GM21576 (cell line): ENCODE data around the gene RTN4R.
"Not testable (repeated sequence)": the region's sequence is repeated elsewhere in the genome, so short reads cannot be mapped to it uniquely, and the experiment has no call there.

Source experiments
- ATAC-seq: cut with Tn5 transposase; IDR thresholded peaks from one replicate; pipeline ENCODE4 v1.9.1; 2021; ENCODE audit warnings: mild to moderate bottlenecking, moderate library complexity; ENCODE audit not compliant: unreplicated experiment

RTN4R gene

GRCh38 chr22:20272700-20273099 lies 4.6 kb upstream of the RTN4R start:
- no peak for ATAC-seq

GRCh38 chr22:20272174-20272573 lies 4.1 kb upstream of the RTN4R start:
- ATAC-seq, result no peak

DNA sequence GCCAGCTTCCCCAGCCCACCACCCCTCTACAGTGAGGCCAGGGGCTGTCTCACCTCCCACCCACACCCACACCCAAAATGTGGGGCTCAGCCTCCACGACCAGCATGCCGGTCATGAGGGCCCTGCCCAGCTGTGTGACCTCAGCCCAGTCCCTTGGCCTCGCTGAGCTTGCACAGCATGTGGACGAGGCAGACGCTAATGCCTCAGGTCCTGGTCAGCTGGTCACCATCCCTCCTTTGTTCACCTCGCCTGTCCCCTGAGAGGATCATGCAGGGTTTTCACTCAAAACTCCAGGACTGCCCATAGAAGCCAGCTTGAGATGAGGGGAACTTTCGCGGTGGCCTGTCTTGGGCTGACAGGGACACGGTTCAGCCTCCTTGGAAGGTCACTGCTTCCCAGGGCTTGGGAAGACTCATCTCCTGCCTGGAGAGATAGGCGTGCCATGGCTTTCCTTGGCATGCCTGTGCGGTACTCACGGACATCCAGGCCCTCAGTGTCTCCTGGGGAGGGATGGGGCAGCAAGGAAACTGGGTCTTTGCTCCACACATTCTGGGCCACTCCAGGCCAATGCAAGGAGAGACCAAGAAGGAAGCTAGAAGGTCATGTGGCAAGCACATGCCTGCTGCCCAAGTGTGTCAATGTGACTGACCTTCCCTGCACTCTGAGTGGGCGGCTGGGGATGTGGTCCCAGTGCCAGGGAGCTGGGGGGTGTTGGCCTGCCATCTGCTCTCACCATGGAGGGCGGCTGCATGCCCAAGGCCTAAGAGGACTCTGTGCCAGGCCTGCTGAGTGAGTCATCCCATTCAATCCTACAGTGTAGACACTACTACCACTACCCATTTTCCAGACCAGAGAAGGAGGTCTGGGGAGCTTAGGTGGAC lies 3.2 kb upstream of the RTN4R start:
- no peak for ATAC-seq

- ATAC-seq, result not testable (repeated sequence)
Measured at GRCh38 chr22:20270190-20271113, 2.3 kb upstream of the RTN4R start.

DNA sequence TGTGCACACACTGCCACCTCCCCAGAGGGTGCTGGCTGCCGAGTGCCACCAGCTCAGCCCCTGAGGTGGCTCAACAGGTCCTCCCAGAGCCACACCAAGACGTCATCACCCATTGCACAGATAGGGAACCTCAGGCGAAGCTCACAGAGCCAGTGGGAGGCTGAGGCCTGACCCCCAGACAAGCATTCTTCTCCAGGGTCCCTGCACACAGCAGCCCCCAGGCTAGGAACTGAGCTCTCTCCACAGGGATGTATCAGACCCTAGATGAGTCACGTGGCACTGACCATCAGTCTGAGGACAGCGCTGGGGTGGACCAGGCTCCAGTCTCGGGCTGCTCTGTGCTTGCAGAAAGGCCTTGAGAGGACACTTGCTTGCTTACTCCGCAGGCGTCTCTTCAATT lies 1.6 kb upstream of the RTN4R start:
- ATAC-seq, result not testable (repeated sequence)

- ATAC-seq, result not testable (repeated sequence)
Measured at GRCh38 chr22:20269201-20269600, 1.1 kb upstream of the RTN4R start.

DNA sequence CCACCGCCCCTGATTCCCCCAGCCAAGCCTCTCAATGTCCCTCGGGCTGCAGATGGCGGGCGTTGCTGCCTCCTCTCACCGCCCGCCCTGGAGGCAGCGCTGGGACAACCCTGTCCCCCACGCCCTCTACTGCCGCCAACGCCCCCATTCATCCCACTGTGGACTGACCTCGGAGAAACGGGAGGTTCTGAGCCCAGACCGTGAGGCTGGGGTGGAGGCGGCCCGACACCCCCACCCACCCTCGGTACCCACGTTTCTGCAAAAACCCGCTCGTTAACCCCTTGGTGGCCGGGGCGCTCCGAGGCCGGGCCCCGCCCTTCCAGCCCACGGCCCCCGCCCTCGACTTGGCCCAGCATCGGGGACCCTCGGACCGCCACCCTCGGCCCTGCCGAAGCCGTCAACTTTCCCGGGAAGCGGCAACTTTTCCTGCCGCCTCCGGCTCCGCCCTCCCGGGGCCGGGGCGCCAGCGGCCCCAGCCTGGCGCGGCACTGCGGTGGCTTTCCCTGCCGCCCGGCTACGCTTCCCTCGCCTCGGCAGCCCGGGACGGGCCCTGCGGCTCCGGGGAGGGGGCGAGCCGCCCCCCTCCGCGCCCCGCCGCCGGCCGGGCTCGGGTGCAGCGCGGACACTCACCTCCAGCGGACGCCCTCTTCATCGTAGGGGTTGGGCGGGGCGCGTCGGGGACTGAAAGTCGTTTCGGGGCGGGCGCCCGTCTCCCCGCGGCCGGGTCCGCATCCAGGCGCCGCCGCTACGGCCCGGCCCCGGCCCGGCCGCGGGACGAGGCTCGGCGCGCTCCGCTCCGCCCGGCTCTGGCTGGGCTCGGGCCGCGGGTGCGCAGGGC lies 458 bp downstream of the RTN4R start:
- no peak for ATAC-seq

DNA sequence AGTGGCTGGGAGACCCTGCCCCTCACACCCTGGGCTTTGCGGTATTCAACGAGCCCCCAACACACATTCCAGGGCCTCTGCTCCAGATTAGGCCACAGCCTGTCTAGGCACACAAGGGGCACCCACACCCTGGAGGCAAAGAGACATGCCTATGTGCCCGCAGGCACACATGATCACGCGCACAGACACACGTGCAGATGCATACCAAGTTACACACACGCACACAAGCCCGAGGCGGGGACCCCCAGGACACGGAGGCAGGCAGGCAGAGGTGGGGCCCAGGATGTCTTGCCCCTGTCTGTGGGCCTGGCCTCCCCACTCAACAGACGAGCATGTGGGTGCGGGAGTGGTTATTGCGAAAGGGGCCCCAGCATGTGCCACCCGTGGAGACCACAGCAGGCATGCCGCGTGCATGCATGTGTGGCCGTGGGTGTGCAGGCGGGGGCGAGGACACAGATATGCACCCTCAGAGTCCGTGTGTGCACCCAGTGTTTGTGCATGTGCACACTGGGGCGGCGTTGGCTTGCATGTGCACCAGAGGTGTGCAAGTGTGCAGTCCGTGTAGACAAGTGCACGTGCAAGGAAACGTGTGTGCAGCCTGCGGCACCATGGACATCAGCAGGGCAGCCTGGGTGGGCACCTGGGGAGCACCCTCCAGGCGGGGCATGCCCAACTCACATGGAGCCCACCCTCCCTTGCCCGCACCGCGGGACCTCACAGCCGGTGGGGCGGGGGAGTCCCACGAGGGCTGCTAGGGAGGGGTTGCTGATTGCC lies 1.3 kb downstream of the RTN4R start:
- not testable (repeated sequence) for ATAC-seq

- ATAC-seq, result not testable (repeated sequence)
Measured at GRCh38 chr22:20265772-20266666, 2.1 kb downstream of the RTN4R start.

DNA sequence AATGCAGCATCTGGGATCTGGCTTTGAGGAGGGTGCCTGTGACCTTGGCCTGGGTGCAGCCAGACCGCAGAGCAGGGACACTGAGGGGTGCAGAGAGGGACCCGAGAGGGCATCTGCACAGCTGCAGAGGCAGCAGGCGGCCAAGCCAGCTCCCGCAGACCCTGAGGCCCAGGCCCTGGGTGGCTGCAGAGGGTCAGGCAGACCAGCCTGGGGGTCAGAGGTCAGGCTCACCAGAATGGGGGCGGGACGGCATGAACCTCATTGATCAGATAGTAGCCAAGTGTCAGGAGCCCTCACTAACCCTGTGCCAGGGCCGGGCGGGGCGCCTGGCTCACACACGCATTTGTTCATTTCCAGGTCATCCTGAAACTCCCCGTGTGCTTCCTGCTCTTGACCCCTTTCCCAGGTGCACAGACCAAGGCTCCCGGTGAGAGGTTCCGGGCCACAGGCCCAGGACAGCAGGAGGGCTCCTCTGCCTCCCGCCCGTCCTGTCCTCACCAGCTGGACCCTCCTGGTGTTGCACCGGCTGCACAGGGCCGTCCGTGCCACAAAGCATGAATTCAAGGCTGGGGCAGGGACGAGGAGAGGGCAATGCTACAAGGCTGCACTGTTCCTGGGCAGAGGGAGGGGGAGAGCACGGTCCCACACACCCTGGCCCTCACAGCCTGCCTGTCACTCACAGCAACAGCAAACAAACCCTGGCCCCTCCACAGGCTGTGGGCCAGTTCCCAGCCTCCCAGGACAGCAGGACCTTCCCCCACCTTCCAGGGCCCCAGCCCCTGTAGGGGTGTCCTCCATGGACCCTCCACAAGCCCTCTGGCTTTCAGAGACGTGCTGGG lies 3.3 kb downstream of the RTN4R start:
- no peak for ATAC-seq

DNA sequence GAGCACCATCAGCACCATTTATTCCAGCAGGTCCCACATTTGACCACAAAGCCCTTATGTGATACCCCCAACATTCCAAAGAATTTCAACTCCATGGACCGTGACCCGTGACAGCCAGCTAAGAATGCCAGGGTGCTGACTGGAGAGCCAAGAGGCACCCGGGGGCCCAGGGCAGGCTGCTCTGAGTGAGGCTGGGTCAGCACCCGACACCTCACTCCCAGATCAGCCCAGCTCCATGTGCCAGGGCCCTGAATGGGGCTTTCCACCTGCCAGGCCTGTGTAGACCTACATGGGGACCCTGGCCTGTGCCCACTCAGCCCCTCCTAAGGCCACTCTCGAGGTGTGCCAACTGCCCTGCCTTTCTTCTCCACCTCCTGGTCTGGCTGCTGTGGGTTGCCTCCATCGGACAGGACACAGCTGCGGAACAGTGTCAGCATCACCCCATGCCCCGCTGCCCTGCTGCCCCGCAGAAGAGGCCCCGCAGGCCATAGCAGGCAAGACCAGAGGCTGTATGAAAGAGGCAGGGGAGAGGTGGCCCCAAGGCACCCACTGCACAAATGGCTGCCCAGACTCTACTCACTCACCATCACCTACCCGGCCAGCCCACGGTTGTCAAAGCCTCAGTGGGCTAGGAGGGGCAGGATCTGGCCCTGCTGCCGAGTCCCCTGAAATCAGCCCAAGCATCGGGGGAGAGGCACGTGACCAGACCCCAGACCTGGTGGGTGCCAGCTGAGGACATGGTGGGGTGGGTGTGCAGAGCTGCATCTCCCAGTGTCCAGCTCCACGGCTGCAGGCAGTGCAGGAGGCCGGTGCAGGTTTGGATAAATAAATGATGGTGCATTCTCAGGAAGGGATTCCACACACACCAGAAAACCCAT lies 4.5 kb downstream of the RTN4R start:
- not testable (repeated sequence) for ATAC-seq

- no peak for ATAC-seq
Measured at GRCh38 chr22:20262582-20263147, 5.5 kb downstream of the RTN4R start.

DNA sequence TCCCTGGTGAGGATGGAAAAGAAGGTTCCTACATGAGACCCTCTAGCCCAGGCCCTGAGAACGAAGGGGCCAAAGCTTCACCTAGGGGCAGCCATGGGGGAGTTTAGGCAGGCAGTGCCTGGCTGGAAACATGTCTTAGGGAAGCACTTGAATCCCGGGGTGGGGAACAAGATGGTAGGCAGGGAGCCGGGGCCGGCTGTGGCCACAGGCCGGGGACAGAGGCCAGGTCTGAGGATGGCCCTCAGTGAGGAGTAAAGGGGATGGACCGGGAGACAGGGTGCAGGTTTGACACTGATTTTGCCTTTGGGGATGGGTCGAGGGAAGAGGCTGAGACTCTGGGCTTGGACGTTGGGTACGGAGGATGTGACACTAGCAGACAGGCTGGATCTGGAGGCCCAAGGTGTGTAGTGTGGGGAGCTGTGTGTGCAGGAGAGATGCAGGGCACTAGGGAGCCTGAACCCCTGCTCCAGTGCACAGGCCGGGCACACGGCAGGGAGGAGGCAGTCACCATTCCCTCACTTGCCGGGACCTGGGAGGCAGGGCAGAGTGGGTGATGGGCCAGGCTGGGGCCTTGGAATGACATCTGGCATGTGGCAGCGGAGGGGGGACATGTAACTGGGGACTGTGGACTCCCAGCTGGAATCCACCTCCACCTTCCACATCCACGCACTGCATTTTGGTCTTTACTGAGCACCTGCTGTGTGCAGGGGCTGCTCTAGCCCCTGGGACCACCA lies 6.1 kb downstream of the RTN4R start:
- ATAC-seq, result no peak

GRCh38 chr22:20260071-20260765 lies 7.9 kb downstream of the RTN4R start:
- ATAC-seq, result no peak

DNA sequence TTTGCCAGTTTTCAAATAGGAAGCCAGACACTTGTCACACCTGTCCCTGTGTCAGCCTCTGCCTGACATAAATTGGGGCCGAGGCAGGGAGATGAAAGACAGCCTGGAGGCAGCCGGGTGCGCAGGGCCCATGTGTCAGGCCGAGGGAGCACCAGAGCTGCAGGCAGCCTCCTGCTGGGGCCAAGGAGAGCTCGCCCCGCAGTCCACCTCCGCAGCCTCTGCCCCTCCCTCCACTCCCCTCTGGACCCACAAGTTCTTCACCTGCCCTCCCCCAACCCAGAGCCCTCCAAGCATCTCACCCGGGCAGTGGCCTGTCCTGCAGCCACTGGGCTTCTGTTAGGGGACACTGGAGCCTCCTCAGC lies 8.8 kb downstream of the RTN4R start:
- no peak for ATAC-seq
